RPMI8226 (cell line): Measurements from ENCODE around the gene HIVEP1.

Experiments
- DNase-seq: peaks from one replicate; pipeline ENCODE4 v3.0.0-alpha.2; 2015

Gene HIVEP1

GRCh38 chr6:12051861-12052368, 39.8 kb downstream of the HIVEP1 start:
- no peak for DNase-seq

GRCh38 chr6:12058172-12058961, 46.3 kb downstream of the HIVEP1 start:
- no peak for DNase-seq

GRCh38 chr6:12060780-12061609, 48.9 kb downstream of the HIVEP1 start:
- no peak for DNase-seq

- no peak for DNase-seq
Measured at GRCh38 chr6:12062605-12063004, 50.5 kb downstream of the HIVEP1 start.

- DNase-seq = no peak
Measured at GRCh38 chr6:12064131-12064530, 52.0 kb downstream of the HIVEP1 start.

- no peak for DNase-seq
Measured at GRCh38 chr6:12064538-12065071, 52.5 kb downstream of the HIVEP1 start.

- DNase-seq = no peak
Measured at GRCh38 chr6:12065321-12066140, 53.4 kb downstream of the HIVEP1 start.

GRCh38 chr6:12066297-12066696, 54.2 kb downstream of the HIVEP1 start:
- no peak for DNase-seq

- DNase-seq = no peak
Measured at GRCh38 chr6:12068899-12069557, 56.9 kb downstream of the HIVEP1 start.

GRCh38 chr6:12069891-12070529, 57.9 kb downstream of the HIVEP1 start:
- no peak for DNase-seq

GRCh38 chr6:12071064-12071615, 59.0 kb downstream of the HIVEP1 start:
- no peak for DNase-seq

- no peak for DNase-seq
Measured at GRCh38 chr6:12075067-12075563, 63.0 kb downstream of the HIVEP1 start.

GRCh38 chr6:12077021-12077710, 65.1 kb downstream of the HIVEP1 start:
- DNase-seq = no peak

GRCh38 chr6:12078014-12078413, 65.9 kb downstream of the HIVEP1 start:
- no peak for DNase-seq

- no peak for DNase-seq
Measured at GRCh38 chr6:12081771-12082170, 69.7 kb downstream of the HIVEP1 start.

GRCh38 chr6:12082368-12082767, 70.3 kb downstream of the HIVEP1 start:
- DNase-seq = no peak

GRCh38 chr6:12083302-12083701, 71.2 kb downstream of the HIVEP1 start:
- no peak for DNase-seq

GRCh38 chr6:12083763-12084162, 71.7 kb downstream of the HIVEP1 start:
- no peak for DNase-seq

GRCh38 chr6:12084681-12085080, 72.6 kb downstream of the HIVEP1 start:
- no peak for DNase-seq

- no peak for DNase-seq
Measured at GRCh38 chr6:12088531-12088930, 76.4 kb downstream of the HIVEP1 start.

- no peak for DNase-seq
Measured at GRCh38 chr6:12090714-12091113, 78.6 kb downstream of the HIVEP1 start.
